NCI-H510A treated with DMSO at 0.1 percent for 48 hours (cell line): ENCODE measurements around the gene MAP6.

ENCODE experiments used
- DNase-seq: peaks from one replicate; lab custom pipeline; 2025; lab: John Stamatoyannopoulos, UW

The MAP6 gene

DNA sequence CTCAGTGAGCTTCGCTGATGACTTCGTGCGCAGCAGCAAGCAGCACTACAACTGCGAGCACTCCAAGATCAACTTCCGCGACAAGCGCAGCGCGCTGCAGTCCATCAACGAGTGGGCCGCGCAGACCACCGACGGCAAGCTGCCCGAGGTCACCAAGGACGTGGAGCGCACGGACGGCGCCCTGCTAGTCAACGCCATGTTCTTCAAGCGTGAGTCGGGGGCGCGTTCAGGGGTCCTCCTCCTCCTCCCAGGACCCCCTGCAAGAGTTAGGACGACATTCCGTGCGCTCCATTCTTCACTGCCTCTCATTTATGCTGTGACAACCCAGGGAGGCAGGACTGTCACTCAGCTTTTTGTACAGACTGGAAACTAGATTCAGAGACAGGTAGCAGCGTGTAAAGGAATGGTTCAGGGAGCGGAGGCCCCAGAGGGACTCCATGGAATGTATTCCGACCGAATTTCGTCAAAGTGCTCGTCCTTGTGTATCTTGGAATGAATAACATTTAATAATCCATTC, 102.0 kb downstream of the MAP6 start:
- no peak for DNase-seq

DNA sequence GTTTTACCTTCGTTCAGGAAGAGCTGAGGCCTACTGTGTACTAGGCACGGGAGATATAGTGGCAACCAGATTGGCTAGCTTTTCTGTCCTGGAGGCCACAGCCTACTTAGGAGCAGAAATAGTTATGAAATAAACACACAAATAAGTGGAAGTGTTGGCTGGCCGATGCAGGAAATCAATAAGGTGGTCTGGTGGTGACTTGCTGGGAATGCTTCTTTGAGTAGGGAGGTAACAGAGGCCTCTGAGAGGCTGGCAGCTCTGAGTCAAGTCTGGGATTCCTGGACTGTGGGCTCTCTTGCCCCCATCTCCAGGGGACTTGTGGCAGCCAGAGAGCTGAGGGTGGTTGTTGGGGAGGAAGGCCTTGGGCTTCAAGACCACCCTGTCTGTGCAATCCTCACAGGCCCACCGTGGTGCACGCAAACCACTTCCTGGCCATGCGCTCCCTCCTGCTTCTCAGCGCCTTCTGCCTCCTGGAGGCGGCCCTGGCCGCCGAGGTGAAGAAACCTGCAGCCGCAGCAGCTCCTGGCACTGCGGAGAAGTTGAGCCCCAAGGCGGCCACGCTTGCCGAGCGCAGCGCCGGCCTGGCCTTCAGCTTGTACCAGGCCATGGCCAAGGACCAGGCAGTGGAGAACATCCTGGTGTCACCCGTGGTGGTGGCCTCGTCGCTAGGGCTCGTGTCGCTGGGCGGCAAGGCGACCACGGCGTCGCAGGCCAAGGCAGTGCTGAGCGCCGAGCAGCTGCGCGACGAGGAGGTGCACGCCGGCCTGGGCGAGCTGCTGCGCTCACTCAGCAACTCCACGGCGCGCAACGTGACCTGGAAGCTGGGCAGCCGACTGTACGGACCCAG, 102.7 kb downstream of the MAP6 start:
- no peak for DNase-seq

DNA sequence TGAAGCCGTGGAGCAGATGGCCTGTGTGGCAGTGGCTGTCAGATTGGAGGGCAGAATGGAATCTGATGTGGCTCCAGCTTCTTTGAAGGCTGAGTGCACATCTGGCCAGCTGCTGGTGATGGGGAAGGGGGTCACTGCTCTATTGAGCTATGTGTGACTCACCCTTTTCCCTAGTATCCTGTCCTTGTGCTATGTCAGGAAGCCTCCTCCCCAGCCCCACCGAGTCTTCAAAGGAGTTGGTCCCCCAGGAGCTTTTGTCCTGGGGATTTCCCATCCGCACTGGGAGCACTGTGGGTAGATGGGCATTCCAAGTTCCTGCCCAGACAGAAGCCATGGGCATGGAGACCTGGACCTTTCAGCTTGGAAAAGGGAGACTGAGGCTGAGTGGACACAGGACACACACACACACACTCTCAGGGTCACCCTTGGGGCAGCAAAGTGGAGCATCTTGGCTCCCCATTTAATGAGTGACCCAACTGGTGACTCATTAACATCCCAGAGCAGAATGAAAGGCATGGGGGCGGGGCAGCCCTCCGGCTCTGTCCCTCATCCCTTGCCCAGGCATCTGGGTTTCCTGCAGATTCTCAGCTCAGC, 103.5 kb downstream of the MAP6 start:
- no peak for DNase-seq

DNA sequence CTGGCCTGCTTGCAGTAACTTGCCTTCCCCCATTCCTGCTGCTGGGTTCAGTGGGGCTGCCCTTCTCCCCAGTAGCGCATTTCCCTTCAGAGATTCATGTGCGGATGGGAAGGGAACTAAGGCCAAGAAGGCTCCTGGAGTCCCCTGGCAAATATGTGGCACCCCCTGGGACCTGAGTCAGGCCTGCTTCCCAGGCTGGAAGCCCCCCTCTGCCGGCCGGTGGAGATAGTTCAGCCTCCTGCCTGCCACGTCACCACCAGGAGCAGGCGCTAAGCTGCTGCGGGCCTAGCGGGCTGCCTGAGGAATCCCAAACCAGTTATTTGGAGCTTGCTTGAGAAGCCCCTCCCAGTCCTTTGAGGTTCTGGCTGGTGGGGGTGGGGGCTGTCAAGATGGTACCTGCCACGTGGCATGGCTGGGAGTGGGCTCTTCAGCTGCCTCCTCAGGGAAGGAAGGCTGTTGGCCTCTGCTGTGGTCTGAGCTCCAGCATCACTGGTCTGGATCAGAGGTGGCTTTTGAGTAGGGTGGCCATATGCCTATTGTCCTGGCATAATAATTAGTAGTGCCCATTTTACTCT, 104.8 kb downstream of the MAP6 start:
- DNase-seq = no peak

DNA sequence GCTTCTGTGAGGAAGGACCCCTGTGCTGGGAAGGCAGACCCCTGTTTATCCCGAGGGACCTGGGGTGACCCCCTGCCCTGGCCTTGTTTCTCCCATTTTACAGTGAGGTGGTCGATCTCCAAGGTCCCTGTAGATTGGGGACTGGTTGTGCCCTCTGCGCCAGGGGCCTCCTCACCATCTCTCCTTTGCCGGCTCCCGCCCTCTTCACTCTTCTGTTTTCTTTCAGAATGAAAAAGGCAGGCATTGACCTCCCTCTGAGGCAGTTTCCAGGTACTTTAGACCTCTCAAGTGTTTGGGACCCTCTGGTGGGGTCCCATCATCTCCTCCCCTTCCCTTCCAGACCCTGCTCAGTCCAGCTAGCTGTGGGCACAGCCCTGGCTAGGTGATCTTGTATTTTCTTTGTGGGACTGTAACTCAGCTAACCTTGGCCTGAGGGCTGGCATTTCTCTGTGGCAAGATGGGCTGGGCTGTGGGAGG, 105.3 kb downstream of the MAP6 start:
- DNase-seq = no peak

DNA sequence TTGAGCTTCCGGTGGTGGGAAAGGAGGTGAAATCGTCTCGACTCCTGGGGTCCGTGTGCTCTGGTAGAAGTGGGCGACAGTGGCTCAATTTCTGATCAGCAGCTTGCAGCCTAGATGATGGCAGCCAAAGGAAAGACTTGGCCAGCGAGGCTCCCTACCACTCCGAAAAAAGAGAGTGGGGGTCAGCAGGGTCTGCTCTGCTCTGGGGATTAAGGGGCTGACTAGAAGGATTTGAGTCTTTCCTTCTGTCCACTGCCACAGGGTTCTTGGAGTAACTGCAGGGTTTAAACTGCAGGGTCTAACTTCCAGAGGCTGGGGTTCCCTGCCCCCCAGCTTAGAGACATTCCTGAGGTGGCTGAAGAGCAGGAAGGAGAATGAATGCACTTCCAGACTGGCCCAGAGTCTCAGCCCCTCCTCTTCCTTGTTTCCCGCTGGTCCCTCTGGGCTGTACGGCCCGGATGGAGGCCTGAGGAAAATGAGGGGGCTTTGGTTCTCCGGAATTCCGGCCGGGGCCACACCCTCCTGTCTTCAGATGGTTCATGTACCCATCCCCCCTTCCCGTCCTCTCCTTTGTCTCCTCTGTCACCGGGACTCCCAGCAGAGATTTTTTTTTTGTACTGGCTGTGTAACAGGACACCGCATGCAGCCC, 105.9 kb downstream of the MAP6 start:
- DNase-seq = no peak

DNA sequence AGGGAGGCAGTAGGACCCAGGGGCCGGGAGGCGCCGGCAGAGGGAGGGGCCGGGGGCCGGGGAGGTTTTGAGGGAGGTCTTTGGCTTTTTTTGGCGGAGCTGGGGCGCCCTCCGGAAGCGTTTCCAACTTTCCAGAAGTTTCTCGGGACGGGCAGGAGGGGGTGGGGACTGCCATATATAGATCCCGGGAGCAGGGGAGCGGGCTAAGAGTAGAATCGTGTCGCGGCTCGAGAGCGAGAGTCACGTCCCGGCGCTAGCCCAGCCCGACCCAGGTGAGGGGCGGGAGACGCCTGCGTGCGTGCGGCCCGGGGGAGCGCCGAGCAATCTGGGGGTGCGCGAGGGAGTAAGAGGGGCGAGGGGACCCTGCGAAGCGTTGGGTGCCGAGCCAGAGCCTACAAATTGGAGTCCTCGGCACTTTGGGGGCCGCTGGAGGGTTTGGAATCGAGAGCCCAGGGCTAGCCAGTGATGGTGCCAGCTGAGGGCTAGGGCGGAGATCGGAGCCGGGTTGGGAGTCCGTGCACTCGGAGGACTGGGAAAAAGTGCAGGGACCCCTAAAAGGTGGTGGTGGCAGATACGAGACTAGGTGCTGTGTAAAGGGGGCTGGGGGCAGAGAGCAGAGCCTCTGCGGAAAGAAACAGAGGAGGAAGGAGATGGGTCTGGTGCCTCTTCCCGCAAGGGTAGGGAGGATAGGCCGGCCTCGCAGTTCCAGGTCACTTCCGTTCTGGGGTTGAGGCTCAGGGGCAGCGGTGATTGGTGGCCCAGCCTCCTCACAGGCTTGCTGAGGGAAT, 106.6 kb downstream of the MAP6 start, which contains the start of gene SERPINH1:
TSS of gene SERPINH1 (plus strand) at position 206 of the 788 bp plus-strand sequence. CDS start 4,097 bp downstream, outside the sequence.
- peak; percentile 72 for DNase-seq

DNA sequence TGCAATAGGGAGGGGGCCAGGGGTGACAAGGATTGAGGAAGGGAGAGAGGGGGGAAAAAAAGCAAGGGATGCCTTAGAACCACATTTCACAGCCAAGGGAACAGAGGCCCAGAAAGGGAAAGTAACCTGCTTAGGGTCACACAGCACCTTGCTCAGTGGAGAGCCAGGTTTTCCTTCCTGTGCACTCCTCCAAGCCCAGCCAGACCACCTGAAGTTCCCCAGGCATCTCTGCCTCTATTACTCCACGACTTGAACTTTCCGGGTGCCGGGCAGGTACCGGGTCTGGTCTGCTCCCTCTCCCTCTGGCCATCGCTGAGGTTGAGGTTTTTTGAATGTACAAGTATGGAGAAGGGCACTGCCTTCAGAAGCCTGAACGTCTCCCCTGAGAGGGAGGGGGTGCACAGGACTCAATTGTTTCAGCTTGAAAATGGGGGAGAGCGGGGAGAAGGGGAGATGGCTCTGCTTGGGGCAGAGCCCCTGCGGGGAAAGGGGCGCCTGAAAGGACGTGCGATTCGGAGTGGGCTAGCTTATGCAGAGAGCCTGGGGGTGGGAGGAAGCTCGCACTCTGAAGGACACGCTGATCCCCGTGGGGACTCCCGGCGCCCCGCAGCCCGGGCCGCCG, 107.3 kb downstream of the MAP6 start:
- DNase-seq = no peak

DNA sequence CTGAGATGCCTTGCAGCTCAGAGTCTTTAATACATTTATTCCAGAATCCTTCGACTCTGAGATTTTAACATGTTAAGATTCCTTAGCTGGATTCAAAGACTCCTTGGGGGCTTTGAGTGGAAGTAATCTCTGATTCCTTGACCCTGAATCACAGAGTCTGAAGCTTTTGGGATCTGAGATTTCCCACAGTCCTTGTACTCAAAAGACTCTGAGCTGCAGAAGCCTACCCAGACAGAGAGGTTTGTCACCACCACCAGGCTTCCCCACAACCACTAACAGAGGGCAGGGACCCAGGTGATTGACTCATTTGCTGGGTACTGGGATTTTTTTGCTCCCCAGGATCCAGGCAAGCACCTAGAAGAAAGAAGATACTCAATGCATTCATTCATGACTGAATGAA, 108.2 kb downstream of the MAP6 start:
- no peak for DNase-seq

DNA sequence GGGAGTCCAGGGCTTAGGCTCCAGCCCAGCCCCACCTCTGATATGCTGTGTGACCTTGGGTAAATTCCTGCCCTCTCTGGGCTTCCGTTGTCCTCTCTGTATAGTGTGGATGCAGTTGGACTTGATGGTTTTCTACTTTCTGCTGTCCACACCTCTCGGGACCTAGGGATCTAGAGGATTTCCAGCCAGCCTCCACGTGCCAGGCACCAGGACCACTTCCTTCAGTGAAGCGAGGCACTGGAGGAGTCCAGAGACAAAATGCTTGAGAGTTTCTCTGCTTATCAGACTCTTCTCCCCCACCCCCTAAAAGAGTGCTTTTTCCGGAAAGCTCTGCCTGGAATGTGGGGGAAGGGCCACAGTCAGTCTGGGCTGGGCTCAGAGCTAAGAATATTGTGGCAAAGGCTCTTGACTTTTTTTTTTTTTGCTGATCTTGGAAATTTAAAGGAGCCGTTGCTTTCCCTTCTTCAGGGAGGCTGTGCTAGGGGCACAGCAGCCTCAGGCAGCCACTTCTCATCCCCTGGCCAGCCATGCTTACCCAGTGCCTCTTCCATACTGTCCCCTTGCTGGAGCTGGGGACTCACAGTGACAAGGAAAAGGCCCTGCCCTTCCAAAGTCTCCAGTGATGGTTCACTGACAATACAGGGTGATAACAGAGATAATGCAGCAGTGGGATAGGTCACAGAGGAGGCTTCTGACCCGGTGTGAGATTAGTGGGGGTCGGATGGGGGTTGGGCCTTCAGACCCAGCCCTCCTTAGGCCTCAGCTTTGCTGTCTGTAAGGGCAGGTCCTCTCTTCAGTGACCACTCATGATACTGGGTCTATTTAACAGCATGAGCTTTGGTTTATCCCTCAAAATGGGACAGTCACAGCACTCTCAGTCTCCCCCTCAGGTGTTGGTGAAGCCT, 109.6 kb downstream of the MAP6 start:
- no peak for DNase-seq

DNA sequence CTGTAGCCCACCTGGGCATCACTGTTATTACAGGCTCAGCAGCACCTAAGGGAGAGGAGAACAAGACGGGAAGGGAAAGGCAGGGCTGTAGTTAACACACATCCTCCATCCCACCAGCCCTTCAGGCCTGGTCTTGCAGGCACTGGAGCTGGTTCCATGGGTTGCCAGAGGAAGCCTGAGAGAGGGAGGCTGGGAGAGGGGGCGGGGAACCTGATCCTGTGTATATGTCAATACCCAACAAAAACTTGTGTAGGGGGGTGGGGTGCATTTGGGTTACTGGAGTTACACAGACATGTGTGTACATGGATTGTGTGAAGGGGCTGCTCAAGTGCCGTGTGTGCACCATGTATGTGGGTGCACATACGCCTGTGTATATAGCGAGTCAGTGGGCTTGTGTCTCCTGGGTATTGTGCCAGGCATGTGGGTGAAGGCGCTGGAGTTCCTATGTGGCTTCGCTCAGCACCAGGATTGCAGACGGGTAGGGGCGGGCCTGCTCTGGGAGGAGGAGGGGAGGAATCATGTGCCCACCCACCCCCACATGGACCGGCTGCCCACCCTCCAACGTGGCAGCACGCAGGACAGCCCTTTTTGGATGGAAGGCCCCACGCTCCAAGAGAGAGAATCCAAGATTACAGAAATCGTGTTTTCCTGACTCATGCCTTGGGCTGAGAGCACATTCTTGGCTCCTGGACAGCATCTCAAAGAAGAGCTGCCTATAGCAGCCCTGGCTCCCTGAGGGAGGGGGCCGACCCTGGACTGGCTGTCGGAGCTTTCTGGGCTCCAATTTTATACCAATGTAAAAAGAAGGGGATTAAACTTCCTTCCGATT, 111.0 kb downstream of the MAP6 start:
- no peak for DNase-seq

DNA sequence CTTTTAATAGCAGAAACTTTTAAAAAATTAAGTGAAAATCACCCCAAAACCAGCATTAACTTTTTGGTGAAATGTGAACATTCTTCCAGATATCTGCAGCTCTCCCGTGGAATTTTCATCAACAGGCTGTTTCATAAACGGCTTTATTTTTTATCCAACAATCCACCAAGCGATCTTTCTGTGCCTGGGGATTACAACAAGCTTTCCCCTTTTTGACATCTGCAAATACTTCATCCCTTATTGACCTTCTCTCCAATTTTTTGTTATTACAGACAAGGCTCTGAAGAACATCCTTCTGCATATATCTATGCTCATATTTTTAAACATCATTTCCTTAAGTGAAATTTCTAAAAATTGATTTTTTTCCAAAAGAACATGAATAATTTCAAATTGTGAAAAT, 112.6 kb downstream of the MAP6 start:
- DNase-seq = no peak

DNA sequence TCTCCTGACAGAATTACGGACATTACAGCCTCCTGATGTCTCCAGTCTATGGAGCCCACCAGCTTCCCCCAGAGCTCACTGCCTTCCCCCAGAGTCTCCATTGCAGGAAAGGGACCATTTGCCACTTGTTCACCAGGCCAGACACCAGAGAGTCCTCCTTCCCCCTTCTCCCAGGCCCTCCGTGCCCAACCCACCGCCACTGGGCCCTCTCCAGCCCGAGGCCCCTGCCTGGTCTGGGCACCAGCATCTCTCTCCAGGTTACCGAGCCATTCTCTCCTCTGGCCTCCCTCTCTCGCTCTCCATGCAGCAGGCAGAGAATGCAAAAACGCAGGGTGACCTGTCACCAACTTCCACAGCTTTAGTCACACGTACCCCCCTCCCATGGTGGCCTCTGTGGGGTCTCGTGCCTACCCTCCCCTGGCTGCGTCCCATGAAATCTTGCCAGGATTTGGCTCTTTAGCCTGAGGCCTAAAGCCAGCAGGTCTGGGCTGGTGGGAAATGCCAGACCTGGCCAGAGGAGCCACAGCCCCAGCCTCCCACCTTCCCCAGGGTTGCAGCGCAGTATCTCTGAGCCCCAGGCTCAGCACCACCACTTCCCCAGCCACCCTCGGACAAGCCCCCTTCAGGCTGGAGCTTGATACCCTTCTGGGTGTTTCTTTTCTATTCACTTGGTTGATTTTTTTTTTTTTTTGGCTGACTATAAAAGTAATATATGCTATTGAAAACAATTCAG, 113.6 kb downstream of the MAP6 start:
- no peak for DNase-seq

DNA sequence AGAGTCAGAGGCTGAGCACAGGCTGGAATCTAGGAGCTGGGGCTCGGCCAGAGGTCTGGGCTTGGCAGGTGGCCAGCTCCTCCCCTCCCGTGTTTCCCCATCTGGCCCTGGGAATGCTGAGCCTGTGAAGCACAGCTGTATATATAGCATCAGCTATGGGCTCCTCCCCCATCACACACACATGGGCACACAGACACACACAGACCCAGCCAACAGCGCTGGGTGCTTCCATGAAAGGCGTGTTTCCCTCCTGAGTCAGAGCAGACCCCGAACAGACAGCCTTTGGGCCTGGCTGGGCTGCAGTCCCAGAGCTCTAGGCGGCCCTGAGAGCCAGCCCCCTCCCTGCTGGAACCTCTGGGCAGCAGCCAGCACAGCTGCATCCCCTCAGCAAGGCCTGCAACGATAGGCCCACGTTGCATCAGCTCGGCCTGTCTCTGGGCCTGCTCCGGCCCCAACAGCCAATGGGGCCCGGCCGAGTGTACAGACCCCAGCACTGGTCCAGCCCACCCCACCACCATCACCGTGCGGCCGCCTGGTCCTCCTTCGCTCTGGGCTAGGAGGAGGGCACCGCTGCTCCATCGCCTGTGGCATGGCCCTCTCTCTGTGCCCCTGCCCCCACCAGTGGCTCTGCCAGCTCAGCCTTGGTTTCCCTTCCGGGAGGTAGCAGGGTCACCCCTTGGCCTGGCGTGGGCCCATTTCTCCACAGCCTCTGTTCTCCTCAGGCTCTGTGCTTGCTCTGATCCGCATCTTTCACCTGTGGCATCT, 114.4 kb downstream of the MAP6 start:
- peak; percentile 42 for DNase-seq

DNA sequence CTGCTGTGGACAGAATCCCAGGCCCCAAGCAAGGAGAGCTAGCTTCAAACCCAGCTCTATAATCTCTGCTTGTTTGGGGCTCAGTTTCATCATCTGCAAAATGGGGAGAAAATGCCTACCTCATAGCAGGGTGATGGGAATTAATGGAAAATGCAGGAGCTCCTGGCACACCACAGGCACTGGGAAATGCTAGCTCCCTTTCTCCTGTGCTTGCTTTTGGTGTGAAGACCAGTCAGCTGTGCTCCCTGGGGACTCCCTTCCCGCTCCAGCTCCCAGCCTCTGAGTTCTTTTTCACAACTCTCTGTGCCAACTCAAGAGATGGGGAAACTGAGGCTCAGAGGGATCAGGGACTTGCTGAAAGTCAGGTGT, 115.0 kb downstream of the MAP6 start:
- no peak for DNase-seq

DNA sequence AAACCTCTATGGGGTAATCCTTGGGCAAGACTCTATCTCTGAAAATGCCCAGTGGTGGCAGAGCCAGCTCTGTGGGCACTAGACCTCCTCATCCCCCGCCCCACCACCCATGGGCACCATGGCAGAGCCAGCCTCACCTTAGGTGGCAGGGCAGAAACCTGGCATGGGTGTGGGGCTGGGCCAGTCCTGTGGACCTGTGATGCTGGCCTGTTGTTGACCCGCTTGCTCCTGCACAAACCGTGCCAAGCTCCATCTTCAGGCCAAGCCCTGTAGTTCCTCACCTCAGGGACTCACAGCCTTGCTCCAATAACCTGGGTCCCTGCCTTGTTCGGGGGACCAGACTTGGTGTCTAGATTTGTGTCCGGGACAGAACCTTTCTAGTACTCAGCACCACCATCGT, 115.7 kb downstream of the MAP6 start:
- no peak for DNase-seq

DNA sequence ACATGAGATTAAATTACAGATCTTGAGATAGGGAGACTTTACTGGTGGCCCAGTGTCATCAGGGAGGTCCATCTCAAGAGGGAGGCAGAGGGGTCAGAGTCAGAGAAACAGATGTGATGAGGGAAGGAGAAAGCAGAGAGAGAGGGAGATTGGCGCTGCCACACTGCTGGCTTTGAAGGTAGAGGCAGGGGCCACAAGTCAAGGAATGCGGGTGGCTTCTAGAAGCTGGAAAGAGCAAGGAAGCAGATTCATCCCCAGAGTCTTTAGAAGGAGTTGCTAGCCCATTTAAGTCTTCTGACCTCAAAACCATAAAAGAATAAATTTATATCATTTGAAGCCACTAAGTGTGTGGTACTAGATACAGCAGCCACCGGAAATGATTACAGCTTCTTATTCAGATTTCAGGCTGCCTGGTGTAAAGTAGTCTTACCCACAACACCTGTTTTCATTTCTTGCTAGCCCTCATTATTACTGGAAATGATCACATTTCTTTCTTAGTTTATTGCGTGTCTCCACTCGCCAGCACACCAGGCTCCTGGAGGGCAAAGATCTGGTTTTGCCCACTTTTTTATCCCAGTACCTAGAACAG, 119.4 kb downstream of the MAP6 start:
- DNase-seq = no peak
